Measurements from ENCODE around the gene ARMC6. TPM values are rescaled to one million over a fixed set of nuclear protein-coding genes. Genes with fewer than 3 reads are reported as not detected.

The ARMC6 gene
- total and polyA plus RNA-seq, 4 donors = 23.9 to 38.3 (median 29.9) TPM

GRCh38 chr19:19061506-19061905 lies 28.1 kb downstream of the ARMC6 start:
- Histone ChIP-seq H3K27me3 (ENCODE audit: control insufficient read depth in 4 of 4, insufficient read depth in 4 of 4, low read length in 3 of 4) (no peaks in the 10 kb centered on the region), H3K4me3 (ENCODE audit: low read depth in 1 of 3, low read length in 3 of 3) (no peak overlapping the region), H3K27ac (ENCODE audit: low read depth in 1 of 2, low read length in 2 of 2) (peak overlapping the region; percentile 21 to 61), H3K9ac (ENCODE audit: low read depth in 1 of 2, low read length in 2 of 2) (no peak overlapping the region), H3K36me3 (ENCODE audit: control insufficient read depth in 4 of 4, insufficient read depth in 3 of 4, low read depth in 1 of 4, low read length in 3 of 4) (peaks cover 0 to 9% (median 3%) of the 10 kb centered on the region in 4 donors), H3K9me3 (ENCODE audit: control insufficient read depth in 4 of 4, low read length in 3 of 4) (no peaks in the 10 kb centered on the region), H3K4me1 (ENCODE audit: control insufficient read depth in 4 of 4, insufficient read depth in 4 of 4, low read length in 3 of 4) (peaks cover 18 to 87% (median 74%) of the 10 kb centered on the region in 4 donors)
- WGBS = 56% methylated on average over 8 of the region's 8 CpGs
- TF ChIP-seq FOXA2 (IDR thresholded peaks at IDR 0.05) (no peak), MAX (IDR thresholded peaks at IDR 0.05) (no peak), NR2F2 (IDR thresholded peaks at IDR 0.05) (no peak), FOXA1 (IDR thresholded peaks at IDR 0.05) (no peak), RXRA (IDR thresholded peaks at IDR 0.05) (peak; percentile 70 to 75), YY1 (IDR thresholded peaks at IDR 0.05) (peak; percentile 42), HNF4A (conservative IDR thresholded peaks at IDR 0.05) (peak in 1 of 2 donors; percentile 5), SP1 (IDR thresholded peaks at IDR 0.05) (peak; percentile 65)
- peak; percentile 61 for DNase-seq (ENCODE audit: low spot score)

- Histone ChIP-seq H3K4me1 (ENCODE audit: control insufficient read depth in 4 of 4, insufficient read depth in 4 of 4, low read length in 3 of 4) (peaks cover 18 to 87% (median 73%) of the 10 kb centered on the region in 4 donors), H3K4me3 (ENCODE audit: low read depth in 1 of 3, low read length in 3 of 3) (peak overlapping the region in 2 of 3 donors; percentile 36 to 51), H3K27me3 (ENCODE audit: control insufficient read depth in 4 of 4, insufficient read depth in 4 of 4, low read length in 3 of 4) (no peaks in the 10 kb centered on the region), H3K9me3 (ENCODE audit: control insufficient read depth in 4 of 4, low read length in 3 of 4) (no peaks in the 10 kb centered on the region), H3K9ac (ENCODE audit: low read depth in 1 of 2, low read length in 2 of 2) (peak overlapping the region; percentile 30 to 81), H3K36me3 (ENCODE audit: control insufficient read depth in 4 of 4, insufficient read depth in 3 of 4, low read depth in 1 of 4, low read length in 3 of 4) (peaks cover 0 to 4% (median 3%) of the 10 kb centered on the region in 4 donors), H3K27ac (ENCODE audit: low read depth in 1 of 2, low read length in 2 of 2) (peak overlapping the region; percentile 77 to 83)
- DNase-seq (ENCODE audit: low spot score) = no peak
- no peak for TF ChIP-seq FOXA2 (IDR thresholded peaks at IDR 0.05)
- TF ChIP-seq ATF3 (IDR thresholded peaks at IDR 0.05) = no peak
- 87% methylated on average over 4 of the region's 4 CpGs for WGBS
Observed at GRCh38 chr19:19062454-19063182, 29.2 kb downstream of the ARMC6 start.

GRCh38 chr19:19063183-19064097 lies 30.0 kb downstream of the ARMC6 start, which contains the start of gene SLC25A42:
Gene SLC25A42 (plus strand): TSS chr19:19063994. CDS start chr19:19096125, 32,131 bp downstream.
- peak within 1 kb of the TSS; percentile 68 to 81 for H3K9ac ChIP-seq (ENCODE audit: low read depth in 1 of 2, low read length in 2 of 2)
- no peaks in the 10 kb centered on the region for H3K9me3 ChIP-seq (ENCODE audit: control insufficient read depth in 4 of 4, low read length in 3 of 4)
- H3K4me3 ChIP-seq (ENCODE audit: low read depth in 1 of 3, low read length in 3 of 3) = peak within 1 kb of the TSS; percentile 77 to 79 (median 77)
- H3K27me3 ChIP-seq (ENCODE audit: control insufficient read depth in 4 of 4, insufficient read depth in 4 of 4, low read length in 3 of 4) = no peaks in the 10 kb centered on the region
- peaks cover 0 to 4% (median under 1%) of the 10 kb centered on the region in 4 donors for H3K36me3 ChIP-seq (ENCODE audit: control insufficient read depth in 4 of 4, insufficient read depth in 3 of 4, low read depth in 1 of 4, low read length in 3 of 4)
- DNase-seq (ENCODE audit: low spot score) = peak; percentile 100
- 3% methylated on average over 77 of the region's 77 CpGs for WGBS
- peaks cover 16 to 82% (median 69%) of the 10 kb centered on the region in 4 donors for H3K4me1 ChIP-seq (ENCODE audit: control insufficient read depth in 4 of 4, insufficient read depth in 4 of 4, low read length in 3 of 4)
- H3K27ac ChIP-seq (ENCODE audit: low read depth in 1 of 2, low read length in 2 of 2) = peak within 1 kb of the TSS; percentile 77 to 83
- TF ChIP-seq ATF3 (IDR thresholded peaks at IDR 0.05) = no peak
- TF ChIP-seq TAF1 (conservative IDR thresholded peaks at IDR 0.05) = no peak
- peak; percentile 50 to 70 for TF ChIP-seq HNF4A (conservative IDR thresholded peaks at IDR 0.05)
- no peak for TF ChIP-seq HNF4G (IDR thresholded peaks at IDR 0.05)
- peak in 1 of 2 donors; percentile 21 for TF ChIP-seq RAD21 (IDR thresholded peaks at IDR 0.05)
- peak; percentile 51 to 86 for TF ChIP-seq RXRA (IDR thresholded peaks at IDR 0.05)
- peak in 1 of 2 donors; percentile 53 for TF ChIP-seq EGR1 (IDR thresholded peaks at IDR 0.05; ENCODE audit: low read depth in 2 of 2)
- TF ChIP-seq GABPA (IDR thresholded peaks at IDR 0.05 in 1 of 2, conservative IDR thresholded peaks at IDR 0.05 in 1 of 2) = peak in 1 of 2 donors; percentile 34
- no peak for TF ChIP-seq MAX (IDR thresholded peaks at IDR 0.05)
- TF ChIP-seq SP1 (IDR thresholded peaks at IDR 0.05) = peak; percentile 98
- TF ChIP-seq NR2F2 (IDR thresholded peaks at IDR 0.05) = peak; percentile 5
- no peak for TF ChIP-seq FOXA1 (IDR thresholded peaks at IDR 0.05)
- TF ChIP-seq, protein P1, sequence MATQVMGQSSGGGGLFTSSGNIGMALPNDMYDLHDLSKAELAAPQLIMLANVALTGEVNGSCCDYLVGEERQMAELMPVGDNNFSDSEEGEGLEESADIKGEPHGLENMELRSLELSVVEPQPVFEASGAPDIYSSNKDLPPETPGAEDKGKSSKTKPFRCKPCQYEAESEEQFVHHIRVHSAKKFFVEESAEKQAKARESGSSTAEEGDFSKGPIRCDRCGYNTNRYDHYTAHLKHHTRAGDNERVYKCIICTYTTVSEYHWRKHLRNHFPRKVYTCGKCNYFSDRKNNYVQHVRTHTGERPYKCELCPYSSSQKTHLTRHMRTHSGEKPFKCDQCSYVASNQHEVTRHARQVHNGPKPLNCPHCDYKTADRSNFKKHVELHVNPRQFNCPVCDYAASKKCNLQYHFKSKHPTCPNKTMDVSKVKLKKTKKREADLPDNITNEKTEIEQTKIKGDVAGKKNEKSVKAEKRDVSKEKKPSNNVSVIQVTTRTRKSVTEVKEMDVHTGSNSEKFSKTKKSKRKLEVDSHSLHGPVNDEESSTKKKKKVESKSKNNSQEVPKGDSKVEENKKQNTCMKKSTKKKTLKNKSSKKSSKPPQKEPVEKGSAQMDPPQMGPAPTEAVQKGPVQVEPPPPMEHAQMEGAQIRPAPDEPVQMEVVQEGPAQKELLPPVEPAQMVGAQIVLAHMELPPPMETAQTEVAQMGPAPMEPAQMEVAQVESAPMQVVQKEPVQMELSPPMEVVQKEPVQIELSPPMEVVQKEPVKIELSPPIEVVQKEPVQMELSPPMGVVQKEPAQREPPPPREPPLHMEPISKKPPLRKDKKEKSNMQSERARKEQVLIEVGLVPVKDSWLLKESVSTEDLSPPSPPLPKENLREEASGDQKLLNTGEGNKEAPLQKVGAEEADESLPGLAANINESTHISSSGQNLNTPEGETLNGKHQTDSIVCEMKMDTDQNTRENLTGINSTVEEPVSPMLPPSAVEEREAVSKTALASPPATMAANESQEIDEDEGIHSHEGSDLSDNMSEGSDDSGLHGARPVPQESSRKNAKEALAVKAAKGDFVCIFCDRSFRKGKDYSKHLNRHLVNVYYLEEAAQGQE (IDR thresholded peaks at IDR 0.05) = no peak
- TF ChIP-seq FOXA2 (IDR thresholded peaks at IDR 0.05) = no peak
- no peak for TF ChIP-seq JUND (IDR thresholded peaks at IDR 0.05)
- no peak for TF ChIP-seq ZBTB33 (IDR thresholded peaks at IDR 0.05)
- no peak for TF ChIP-seq YY1 (IDR thresholded peaks at IDR 0.05)
